Neural cell (in vitro differentiated cells): ENCODE measurements around the gene NLRP4. TPM values are rescaled to one million over a fixed set of nuclear protein-coding genes. Genes with fewer than 3 reads are reported as not detected.

ENCODE experiments used
- H2AFZ ChIP-seq: fragments of 200-600, 300-800 bp; sonication (generic), shearing (Covaris generic); 2 replicates; pipeline ENCODE4 v1.6.0; 2014; ENCODE audit warnings: low read depth, mild to moderate bottlenecking, antibody characterized with exemption, low read length, moderate library complexity
- H3F3A ChIP-seq: fragments of 200-600 bp; shearing (Covaris generic); 2 replicates; pipeline ENCODE4 v1.6.1; 2016; ENCODE audit warnings: mild to moderate bottlenecking, moderate library complexity, mixed read lengths, antibody characterized with exemption, low read length; ENCODE audit not compliant: insufficient read depth, poor library complexity, severe bottlenecking
- H3K27ac ChIP-seq: fragments of 200-600, 300-800 bp; sonication (generic), shearing (Covaris generic); 2 replicates; pipeline ENCODE4 v1.5.1; 2014; ENCODE audit warnings: mild to moderate bottlenecking, low read length, moderate library complexity
- H3K27me3 ChIP-seq: fragments of 300-800, 200-600 bp; sonication (generic), shearing (Covaris generic); 2 replicates; pipeline ENCODE4 v1.6.0; 2014; ENCODE audit warnings: mild to moderate bottlenecking, low read depth, low read length, moderate library complexity; ENCODE audit not compliant: insufficient read depth
- H3K36me3 ChIP-seq: fragments of 300-800, 200-600 bp; sonication (generic), shearing (Covaris generic); 2 replicates; pipeline ENCODE4 v1.5.1; 2014; ENCODE audit warnings: mild to moderate bottlenecking, antibody characterized with exemption, low read length, moderate library complexity; ENCODE audit not compliant: insufficient read depth
- H3K4me2 ChIP-seq: fragments of 300-800, 200-600 bp; sonication (generic), shearing (Covaris generic); 2 replicates; pipeline ENCODE4 v1.6.0; 2014; ENCODE audit warnings: mild to moderate bottlenecking, low read length
- H3K4me3 ChIP-seq: fragments of 300-800, 200-600 bp; sonication (generic), shearing (Covaris generic); 2 replicates; pipeline ENCODE4 v1.5.1; 2014; ENCODE audit warnings: mild to moderate bottlenecking, low read length, moderate library complexity
- H3K79me2 ChIP-seq: fragments of 200-600 bp; shearing (Covaris generic); replicated peaks from 2 replicates; pipeline ENCODE4 v1.6.0; 2014; ENCODE audit warnings: mild to moderate bottlenecking, low read length, moderate library complexity; ENCODE audit not compliant: insufficient read depth
- H3K9ac ChIP-seq: fragments of 300-800, 200-600 bp; sonication (generic), shearing (Covaris generic); 2 replicates; pipeline ENCODE4 v1.6.1; 2016; ENCODE audit warnings: mild to moderate bottlenecking, low read length, mixed read lengths
- H3K9me2 ChIP-seq: fragments of 200-600 bp; shearing (Covaris generic); 2 replicates; pipeline ENCODE4 v1.6.1; 2016; ENCODE audit warnings: mild to moderate bottlenecking, low read length, mixed read lengths; ENCODE audit not compliant: insufficient read depth
- H3K9me3 ChIP-seq: fragments of 200-600, 300-800 bp; sonication (generic), shearing (Covaris generic); 2 replicates; pipeline ENCODE4 v1.6.1; 2016; ENCODE audit warnings: mild to moderate bottlenecking, mixed run types, low read length, moderate library complexity, mixed read lengths
- H4K20me1 ChIP-seq: fragments of 200-600 bp; shearing (Covaris generic); 2 replicates; pipeline ENCODE4 v1.6.1; 2016; ENCODE audit warnings: mild to moderate bottlenecking, mixed run types; ENCODE audit not compliant: insufficient read depth
- EP300 ChIP-seq: fragments of 450-650 bp; conservative IDR thresholded peaks from 2 replicates; pipeline ENCODE4 v1.6.1; 2014; ENCODE audit warnings: antibody characterized with exemption, mild to moderate bottlenecking, moderate library complexity; ENCODE audit not compliant: poor library complexity, severe bottlenecking
- EZH2 ChIP-seq: fragments of 200-600, 300-800 bp; shearing (Covaris generic), sonication (generic); IDR thresholded peaks from 2 replicates; pipeline ENCODE4 v1.6.1; 2014; ENCODE audit warnings: antibody characterized with exemption, low read length, borderline replicate concordance, mild to moderate bottlenecking; ENCODE audit not compliant: insufficient read depth, poor library complexity, severe bottlenecking
- MXI1 ChIP-seq: fragments of 450-650 bp; conservative IDR thresholded peaks from 2 replicates; pipeline ENCODE4 v1.6.1; 2014; ENCODE audit warnings: antibody characterized with exemption, mild to moderate bottlenecking; ENCODE audit not compliant: poor library complexity, severe bottlenecking
- POLR2AphosphoS5 ChIP-seq: IDR thresholded peaks from 2 replicates; pipeline ENCODE4 v1.6.1; 2012
- RAD21 ChIP-seq: fragments of 450-650 bp; conservative IDR thresholded peaks from 2 replicates; pipeline ENCODE4 v1.6.1; 2014; ENCODE audit warnings: antibody characterized with exemption, mild to moderate bottlenecking, moderate library complexity
- SMC3 ChIP-seq: fragments of 450-650 bp; conservative IDR thresholded peaks from 2 replicates; pipeline ENCODE4 v1.6.1; 2014; ENCODE audit warnings: antibody characterized with exemption, mild to moderate bottlenecking, moderate library complexity; ENCODE audit not compliant: poor library complexity
- TAF1 ChIP-seq: IDR thresholded peaks from 2 replicates; pipeline ENCODE4 v1.6.1; 2012; ENCODE audit warnings: low read depth
- polyA plus RNA-seq: library from polyadenylated mRNA; depleted of rRNA; stranded (reverse); fragments of >200 nt; gene quantifications from 2 replicates; pipeline ENCODE4 v1.2.3, GENCODE V29; 2014
- TF ChIP-seq, protein P1 (sequence below): IDR thresholded peaks from 2 replicates; pipeline ENCODE4 v1.6.1; 2012; ENCODE audit warnings: borderline replicate concordance
- TF ChIP-seq, protein P2 (sequence below): fragments of 450-650 bp; IDR thresholded peaks from 2 replicates; pipeline ENCODE4 v1.5.1; 2014; ENCODE audit warnings: antibody characterized with exemption, mild to moderate bottlenecking, moderate library complexity; ENCODE audit not compliant: poor library complexity, severe bottlenecking

NLRP4 gene
- polyA plus RNA-seq, 1 donor from 2014 or later, result not detected

DNA sequence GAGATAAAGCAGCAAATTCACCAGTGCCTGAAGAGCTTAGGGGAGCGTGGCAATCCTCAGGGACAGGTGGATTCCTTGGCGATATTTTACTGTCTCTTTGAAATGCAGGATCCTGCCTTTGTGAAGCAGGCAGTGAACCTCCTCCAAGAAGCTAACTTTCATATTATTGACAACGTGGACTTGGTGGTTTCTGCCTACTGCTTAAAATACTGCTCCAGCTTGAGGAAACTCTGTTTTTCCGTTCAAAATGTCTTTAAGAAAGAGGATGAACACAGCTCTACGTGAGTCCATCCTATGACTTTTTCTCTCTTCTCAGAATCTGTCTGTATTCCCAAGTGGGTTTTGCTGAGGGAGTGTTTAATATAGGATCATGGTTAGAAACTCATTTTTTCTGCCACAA lies 22.6 kb downstream of the NLRP4 start:
- no peak overlapping the region for H3K4me2 ChIP-seq

DNA sequence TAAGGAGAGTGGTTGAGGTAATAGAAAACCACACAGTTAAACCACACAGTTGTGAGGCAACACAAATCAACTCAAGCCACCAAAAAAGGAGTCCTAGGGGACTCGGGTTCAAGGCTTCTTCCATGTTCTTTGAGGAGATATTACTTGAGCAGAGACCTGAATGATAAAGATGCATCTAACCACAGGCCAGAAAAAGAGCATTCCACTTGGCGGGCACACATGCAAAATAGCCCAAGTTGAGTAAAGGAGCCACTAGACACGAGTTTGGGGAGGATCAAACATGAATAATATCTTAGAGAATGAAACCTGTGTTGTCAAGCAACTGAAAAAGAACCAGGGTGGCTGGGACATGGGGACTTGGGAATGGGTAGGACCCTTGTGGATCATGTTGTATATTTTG lies 30.2 kb downstream of the NLRP4 start:
- Histone ChIP-seq H3K79me2 (no peaks in the 10 kb centered on the region), H3F3A (no peaks in the 10 kb centered on the region), H3K9ac (no peak overlapping the region), H3K4me3 (no peak overlapping the region), H3K36me3 (no peaks in the 10 kb centered on the region), H3K27ac (no peak overlapping the region), H4K20me1 (no peaks in the 10 kb centered on the region), H2AFZ (no peak overlapping the region), H3K9me2 (no peaks in the 10 kb centered on the region), H3K9me3 (peaks cover 11% of the 10 kb centered on the region), H3K27me3 (no peaks in the 10 kb centered on the region), H3K4me2 (no peak overlapping the region)
- no peak for TF ChIP-seq RAD21
- TF ChIP-seq, protein P1, sequence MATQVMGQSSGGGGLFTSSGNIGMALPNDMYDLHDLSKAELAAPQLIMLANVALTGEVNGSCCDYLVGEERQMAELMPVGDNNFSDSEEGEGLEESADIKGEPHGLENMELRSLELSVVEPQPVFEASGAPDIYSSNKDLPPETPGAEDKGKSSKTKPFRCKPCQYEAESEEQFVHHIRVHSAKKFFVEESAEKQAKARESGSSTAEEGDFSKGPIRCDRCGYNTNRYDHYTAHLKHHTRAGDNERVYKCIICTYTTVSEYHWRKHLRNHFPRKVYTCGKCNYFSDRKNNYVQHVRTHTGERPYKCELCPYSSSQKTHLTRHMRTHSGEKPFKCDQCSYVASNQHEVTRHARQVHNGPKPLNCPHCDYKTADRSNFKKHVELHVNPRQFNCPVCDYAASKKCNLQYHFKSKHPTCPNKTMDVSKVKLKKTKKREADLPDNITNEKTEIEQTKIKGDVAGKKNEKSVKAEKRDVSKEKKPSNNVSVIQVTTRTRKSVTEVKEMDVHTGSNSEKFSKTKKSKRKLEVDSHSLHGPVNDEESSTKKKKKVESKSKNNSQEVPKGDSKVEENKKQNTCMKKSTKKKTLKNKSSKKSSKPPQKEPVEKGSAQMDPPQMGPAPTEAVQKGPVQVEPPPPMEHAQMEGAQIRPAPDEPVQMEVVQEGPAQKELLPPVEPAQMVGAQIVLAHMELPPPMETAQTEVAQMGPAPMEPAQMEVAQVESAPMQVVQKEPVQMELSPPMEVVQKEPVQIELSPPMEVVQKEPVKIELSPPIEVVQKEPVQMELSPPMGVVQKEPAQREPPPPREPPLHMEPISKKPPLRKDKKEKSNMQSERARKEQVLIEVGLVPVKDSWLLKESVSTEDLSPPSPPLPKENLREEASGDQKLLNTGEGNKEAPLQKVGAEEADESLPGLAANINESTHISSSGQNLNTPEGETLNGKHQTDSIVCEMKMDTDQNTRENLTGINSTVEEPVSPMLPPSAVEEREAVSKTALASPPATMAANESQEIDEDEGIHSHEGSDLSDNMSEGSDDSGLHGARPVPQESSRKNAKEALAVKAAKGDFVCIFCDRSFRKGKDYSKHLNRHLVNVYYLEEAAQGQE, result no peak
- no peak for TF ChIP-seq MXI1
- no peak for TF ChIP-seq TAF1
- no peak for TF ChIP-seq POLR2AphosphoS5
- no peak for TF ChIP-seq EP300
- no peak for TF ChIP-seq SMC3
- TF ChIP-seq, protein P2, sequence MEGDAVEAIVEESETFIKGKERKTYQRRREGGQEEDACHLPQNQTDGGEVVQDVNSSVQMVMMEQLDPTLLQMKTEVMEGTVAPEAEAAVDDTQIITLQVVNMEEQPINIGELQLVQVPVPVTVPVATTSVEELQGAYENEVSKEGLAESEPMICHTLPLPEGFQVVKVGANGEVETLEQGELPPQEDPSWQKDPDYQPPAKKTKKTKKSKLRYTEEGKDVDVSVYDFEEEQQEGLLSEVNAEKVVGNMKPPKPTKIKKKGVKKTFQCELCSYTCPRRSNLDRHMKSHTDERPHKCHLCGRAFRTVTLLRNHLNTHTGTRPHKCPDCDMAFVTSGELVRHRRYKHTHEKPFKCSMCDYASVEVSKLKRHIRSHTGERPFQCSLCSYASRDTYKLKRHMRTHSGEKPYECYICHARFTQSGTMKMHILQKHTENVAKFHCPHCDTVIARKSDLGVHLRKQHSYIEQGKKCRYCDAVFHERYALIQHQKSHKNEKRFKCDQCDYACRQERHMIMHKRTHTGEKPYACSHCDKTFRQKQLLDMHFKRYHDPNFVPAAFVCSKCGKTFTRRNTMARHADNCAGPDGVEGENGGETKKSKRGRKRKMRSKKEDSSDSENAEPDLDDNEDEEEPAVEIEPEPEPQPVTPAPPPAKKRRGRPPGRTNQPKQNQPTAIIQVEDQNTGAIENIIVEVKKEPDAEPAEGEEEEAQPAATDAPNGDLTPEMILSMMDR, result no peak
- no peak for TF ChIP-seq EZH2

More for the DNA sequence above, 22.6 kb downstream of the NLRP4 start:
- H3K9me2 ChIP-seq, result no peaks in the 10 kb centered on the region
- H3K9me3 ChIP-seq, result peaks cover 5% of the 10 kb centered on the region
- H3K79me2 ChIP-seq, result no peaks in the 10 kb centered on the region
- H3K27ac ChIP-seq, result no peak overlapping the region
- TF ChIP-seq, protein P2, result no peak
- TF ChIP-seq TAF1 (no peak), POLR2AphosphoS5 (no peak), EZH2 (no peak)
- H2AFZ ChIP-seq, result no peak overlapping the region
- H3K36me3 ChIP-seq, result no peaks in the 10 kb centered on the region
- H3F3A ChIP-seq, result no peaks in the 10 kb centered on the region
- H3K27me3 ChIP-seq, result no peaks in the 10 kb centered on the region
- no peak overlapping the region for H3K4me3 ChIP-seq
- no peaks in the 10 kb centered on the region for H4K20me1 ChIP-seq
- H3K9ac ChIP-seq, result no peak overlapping the region
